Stomach (tissue), 9 donors: ENCODE measurements around the gene RBM19. TPM values are rescaled to one million over a fixed set of nuclear protein-coding genes. Genes with fewer than 3 reads are reported as not detected.

Experiments used
- DNase-seq, 2 donors: peaks; one replicate each; pipeline versions ENCODE4 v3.0.0 to v3.0.0-alpha.2; 2013 to 2019
- H3K27ac ChIP-seq, 5 donors: fragments of 200-600 bp in 4 of 5; sonication (generic) in 4 of 5; one replicate each; pipeline ENCODE4 v1.5.1; 2013 to 2019; ENCODE audit warnings: mild to moderate bottlenecking in 1 of 5, moderate library complexity in 1 of 5
- H3K27me3 ChIP-seq, 3 donors: fragments of 200-600 bp; sonication (generic); one replicate each; pipeline ENCODE4 v1.5.1; 2017 to 2019; ENCODE audit warnings: mixed run types in 1 of 3
- H3K36me3 ChIP-seq, 4 donors: fragments of 200-600 bp; sonication (generic); 1 replicate in 3 of 4; 2 replicates in 1 of 4; pipeline ENCODE4 v1.5.1; 2016 to 2019
- H3K4me1 ChIP-seq, 4 donors: fragments of 200-600 bp; sonication (generic); one replicate each; pipeline ENCODE4 v1.5.1; 2016 to 2019
- H3K4me3 ChIP-seq, 4 donors: fragments of 200-600 bp; sonication (generic) in 3 of 4; one replicate each; pipeline ENCODE4 v1.5.1; 2016 to 2019; ENCODE audit warnings: mild to moderate bottlenecking in 1 of 4
- H3K9me3 ChIP-seq, 4 donors: fragments of 200-600 bp; sonication (generic); one replicate each; pipeline ENCODE4 v1.5.1; 2016 to 2019
- EP300 ChIP-seq: sonication (generic); formaldehyde crosslinking; IDR thresholded peaks from one replicate; pipeline ENCODE4 v1.6.1; 2017; ENCODE audit warnings: antibody characterized with exemption
- POLR2A ChIP-seq, 4 donors: fragments of 450-650 bp; IDR thresholded peaks; one replicate each; pipeline ENCODE4 v1.6.1; 2016; ENCODE audit warnings: antibody characterized with exemption in 4 of 4, control low read depth in 2 of 4, mild to moderate bottlenecking in 1 of 4, moderate library complexity in 1 of 4
- POLR2AphosphoS5 ChIP-seq, 3 donors: sonication (generic); formaldehyde crosslinking; IDR thresholded peaks; one replicate each; pipeline ENCODE4 v1.6.1; 2016; ENCODE audit warnings: antibody characterized with exemption in 3 of 3
- WGBS, 5 donors: extraction: QIAGEN DNeasy Blood & Tissue Kit in 3 of 5; methylation state at CpG; one replicate each; pipeline versions ENCODE4 v1.1.5 to v1.1.7; 2013 to 2018; 5-methylcytosine and 5-hydroxymethylcytosine counted together
- intact Hi-C: fragments of 100-400 bp; cut with DNase I; formaldehyde crosslinking; loops from one replicate; pipeline ENCODE4 v1.15.1; 2023; ENCODE audit warnings: low total_unique reads
- polyA plus RNA-seq, 3 donors: library from polyadenylated mRNA; stranded (reverse); fragments of 200-250 nt; gene quantifications; one replicate each; pipeline ENCODE4 v1.2.3, GENCODE V29; 2013
- total RNA-seq, 5 donors: library from RNA; depleted of rRNA; stranded (reverse); fragments of >200 nt; gene quantifications; one replicate each; pipeline versions ENCODE4 v1.1.0 to v1.2.3, GENCODE V29; 2014 to 2016
- TF ChIP-seq, protein P1 (sequence below), 7 experiments: fragments of 450-650 bp in 4 of 7; fragments of 200-600 bp in 3 of 7; sonication (generic) in 3 of 7; IDR thresholded peaks; one replicate each; pipeline ENCODE4 v1.5.1; 2016 to 2019; ENCODE audit warnings: antibody characterized with exemption in 7 of 7, control low read depth in 2 of 7, mild to moderate bottlenecking in 1 of 7
- donor health status: healthy with polysubstance abuse.
- donor health status: Bipolar disorder and iron deficiency.
- donor health status: healthy.

Gene RBM19
- total and polyA plus RNA-seq, 8 donors, result 8.1 to 109 (median 27.3) TPM

GRCh38 chr12:113893221-113893620, 72.9 kb downstream of the RBM19 start:
- 96 to 98% (median 98%) methylated on average over 8 of the region's 8 CpGs for WGBS, 5 donors

DNA sequence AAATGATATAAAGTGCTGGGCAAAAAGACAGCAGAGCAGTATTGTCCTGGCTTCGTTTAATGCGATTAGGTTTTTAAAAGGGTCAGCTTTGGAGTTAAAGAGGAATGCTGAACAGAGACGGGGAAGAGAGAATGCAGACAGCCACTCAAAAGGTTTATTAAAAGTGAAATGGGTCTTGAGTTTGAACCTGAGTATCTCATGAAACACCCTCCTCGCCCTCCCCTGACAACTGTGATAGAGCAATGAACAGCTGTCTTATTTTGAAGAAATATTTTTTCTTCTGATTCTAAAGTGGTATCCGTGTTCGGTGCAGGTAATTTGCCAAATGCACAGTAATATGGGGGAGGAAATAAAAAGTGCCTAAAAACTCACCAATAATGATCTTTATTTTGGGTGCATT, 73.6 kb downstream of the RBM19 start:
- DNase-seq, result no peak
- WGBS, 5 donors, result 94 to 98% (median 95%) methylated on average over 6 of the region's 6 CpGs
- peaks cover 3 to 53% (median 35%) of the 10 kb centered on the region in 4 donors for H3K36me3 ChIP-seq
- H3K9me3 ChIP-seq, result no peaks in the 10 kb centered on the region
- H3K27ac ChIP-seq, result no peak overlapping the region
- no peaks in the 10 kb centered on the region for H3K4me1 ChIP-seq
- no peaks in the 10 kb centered on the region for H3K27me3 ChIP-seq
- TF ChIP-seq, protein P1, sequence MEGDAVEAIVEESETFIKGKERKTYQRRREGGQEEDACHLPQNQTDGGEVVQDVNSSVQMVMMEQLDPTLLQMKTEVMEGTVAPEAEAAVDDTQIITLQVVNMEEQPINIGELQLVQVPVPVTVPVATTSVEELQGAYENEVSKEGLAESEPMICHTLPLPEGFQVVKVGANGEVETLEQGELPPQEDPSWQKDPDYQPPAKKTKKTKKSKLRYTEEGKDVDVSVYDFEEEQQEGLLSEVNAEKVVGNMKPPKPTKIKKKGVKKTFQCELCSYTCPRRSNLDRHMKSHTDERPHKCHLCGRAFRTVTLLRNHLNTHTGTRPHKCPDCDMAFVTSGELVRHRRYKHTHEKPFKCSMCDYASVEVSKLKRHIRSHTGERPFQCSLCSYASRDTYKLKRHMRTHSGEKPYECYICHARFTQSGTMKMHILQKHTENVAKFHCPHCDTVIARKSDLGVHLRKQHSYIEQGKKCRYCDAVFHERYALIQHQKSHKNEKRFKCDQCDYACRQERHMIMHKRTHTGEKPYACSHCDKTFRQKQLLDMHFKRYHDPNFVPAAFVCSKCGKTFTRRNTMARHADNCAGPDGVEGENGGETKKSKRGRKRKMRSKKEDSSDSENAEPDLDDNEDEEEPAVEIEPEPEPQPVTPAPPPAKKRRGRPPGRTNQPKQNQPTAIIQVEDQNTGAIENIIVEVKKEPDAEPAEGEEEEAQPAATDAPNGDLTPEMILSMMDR (IDR thresholded peaks at IDR 0.05), result no peak
- intact Hi-C loops, result no loop called here
- H3K4me3 ChIP-seq, result no peak overlapping the region

More at GRCh38 chr12:113893221-113893620, 72.9 kb downstream of the RBM19 start:
- Histone ChIP-seq H3K9me3 (no peaks in the 10 kb centered on the region), H3K27ac (no peak overlapping the region), H3K4me3 (no peak overlapping the region), H3K27me3 (no peaks in the 10 kb centered on the region), H3K4me1 (no peaks in the 10 kb centered on the region), H3K36me3 (peaks cover 3 to 59% (median 35%) of the 10 kb centered on the region in 4 donors)
- intact Hi-C loops, result no loop called here
- no peak for DNase-seq
- TF ChIP-seq POLR2AphosphoS5 (IDR thresholded peaks at IDR 0.05), result no peak
- no peak for TF ChIP-seq EP300
- TF ChIP-seq, protein P1 (IDR thresholded peaks at IDR 0.05), result no peak
- TF ChIP-seq POLR2A (IDR thresholded peaks at IDR 0.05), result no peak

GRCh38 chr12:113891739-113892520, 74.2 kb downstream of the RBM19 start:
- Histone ChIP-seq H3K4me3 (no peak overlapping the region), H3K36me3 (peaks cover 3 to 50% (median 35%) of the 10 kb centered on the region in 4 donors), H3K4me1 (no peaks in the 10 kb centered on the region), H3K27ac (no peak overlapping the region), H3K9me3 (no peaks in the 10 kb centered on the region), H3K27me3 (no peaks in the 10 kb centered on the region)
- WGBS, 5 donors, result 71 to 85% (median 81%) methylated on average over 15 of the region's 15 CpGs
- intact Hi-C loops, result no loop called here
- DNase-seq, result no peak
- TF ChIP-seq POLR2A (IDR thresholded peaks at IDR 0.05) (no peak), EP300 (no peak), POLR2AphosphoS5 (IDR thresholded peaks at IDR 0.05) (no peak)
- TF ChIP-seq, protein P1 (IDR thresholded peaks at IDR 0.05), result no peak

DNA sequence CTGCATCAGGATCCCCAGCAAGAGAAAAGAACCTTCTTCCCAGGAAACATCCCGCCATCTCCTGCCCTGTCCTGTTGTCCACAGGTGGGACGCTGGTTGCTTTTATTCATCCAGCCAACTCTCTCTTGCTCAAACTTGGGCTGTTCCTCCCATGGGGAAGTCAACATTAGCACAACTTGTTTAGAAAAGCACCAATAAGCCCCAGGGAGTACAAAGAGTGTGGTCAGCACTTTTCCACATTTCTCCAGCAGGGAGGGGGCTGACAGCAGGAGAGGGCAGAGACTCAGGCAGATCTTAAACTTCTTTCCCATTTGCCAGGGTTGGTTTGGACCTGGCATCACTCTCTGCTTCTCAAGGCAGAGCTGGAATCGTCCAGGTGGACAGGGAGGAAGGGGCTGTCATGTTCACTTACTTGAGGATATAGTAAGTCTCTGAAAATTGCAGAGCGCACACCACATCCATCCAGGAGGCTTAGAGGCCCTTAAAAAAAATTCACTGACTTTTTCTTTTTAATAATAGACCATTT, 74.9 kb downstream of the RBM19 start:
- Histone ChIP-seq H3K27ac (no peak overlapping the region), H3K9me3 (no peaks in the 10 kb centered on the region), H3K4me3 (no peak overlapping the region), H3K36me3 (peaks cover 3 to 46% (median 33%) of the 10 kb centered on the region in 4 donors), H3K4me1 (no peaks in the 10 kb centered on the region), H3K27me3 (no peaks in the 10 kb centered on the region)
- no peak for DNase-seq
- 91 to 99% (median 93%) methylated on average over 4 of the region's 4 CpGs for WGBS, 5 donors
- intact Hi-C loops, result no loop called here
- no peak for TF ChIP-seq EP300
